GM23338 (cell line): ENCODE results near the gene SDC1.

Source experiments
- CREB1 ChIP-seq: fragments of 250-450 bp; sonication (Bioruptor Pico); IDR thresholded peaks from 2 replicates; pipeline ENCODE4 v1.5.0; 2020; ENCODE audit warnings: low read depth, mild to moderate bottlenecking, moderate library complexity
- EZH2phosphoT487 ChIP-seq: fragments of 200-600 bp; sonication (generic); IDR thresholded peaks from one replicate; pipeline ENCODE4 v1.8.1; 2018; ENCODE audit warnings: antibody characterized with exemption; ENCODE audit not compliant: unreplicated experiment
- POLR2AphosphoS5 ChIP-seq: IDR thresholded peaks from 2 replicates; pipeline ENCODE4 v1.6.1; 2016; ENCODE audit warnings: antibody characterized with exemption, low read depth
- TF ChIP-seq, protein P1 (sequence below), 2 experiments: fragments of 200-600 bp in 1 of 2; sonication (generic) in 1 of 2; conservative IDR thresholded peaks; 2 replicates each; pipeline versions ENCODE4 v1.5.1 to v1.6.1; 2016 to 2017; ENCODE audit warnings: antibody characterized with exemption in 2 of 2, low read depth in 2 of 2, mild to moderate bottlenecking in 2 of 2, moderate library complexity in 1 of 2
- TF ChIP-seq, protein P2 (sequence below): IDR thresholded peaks from one replicate; pipeline ENCODE4 v1.6.1; 2018; ENCODE audit warnings: antibody characterized with exemption; ENCODE audit not compliant: unreplicated experiment

DNA sequence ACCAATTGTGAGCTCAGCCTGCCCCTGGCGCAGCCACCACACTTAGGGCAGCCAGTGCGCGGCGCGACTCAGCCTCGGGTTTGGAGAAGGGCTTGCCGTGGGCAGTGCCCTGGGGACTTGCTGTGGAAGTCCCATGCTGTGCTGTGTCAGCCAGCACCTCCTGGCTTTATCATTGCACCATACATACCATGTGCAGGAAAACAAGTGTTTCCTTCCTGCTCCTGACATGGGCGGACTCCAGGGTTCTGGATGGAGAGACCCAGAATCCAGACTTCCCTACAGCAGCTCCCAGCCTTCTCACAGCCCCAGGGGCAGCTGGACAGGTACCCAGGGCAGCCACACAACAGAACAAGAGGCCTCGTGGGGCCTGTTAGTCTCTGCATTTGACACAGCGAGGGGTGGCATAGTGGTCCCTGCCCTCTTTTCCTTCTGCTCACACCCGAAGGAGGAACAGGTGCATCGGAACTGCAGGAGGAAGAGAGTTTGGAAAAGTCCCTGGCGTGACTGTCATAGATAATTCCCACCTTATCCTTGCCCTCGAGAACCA is 54.2 kb downstream of the SDC1 start:
- TF ChIP-seq, protein P1, sequence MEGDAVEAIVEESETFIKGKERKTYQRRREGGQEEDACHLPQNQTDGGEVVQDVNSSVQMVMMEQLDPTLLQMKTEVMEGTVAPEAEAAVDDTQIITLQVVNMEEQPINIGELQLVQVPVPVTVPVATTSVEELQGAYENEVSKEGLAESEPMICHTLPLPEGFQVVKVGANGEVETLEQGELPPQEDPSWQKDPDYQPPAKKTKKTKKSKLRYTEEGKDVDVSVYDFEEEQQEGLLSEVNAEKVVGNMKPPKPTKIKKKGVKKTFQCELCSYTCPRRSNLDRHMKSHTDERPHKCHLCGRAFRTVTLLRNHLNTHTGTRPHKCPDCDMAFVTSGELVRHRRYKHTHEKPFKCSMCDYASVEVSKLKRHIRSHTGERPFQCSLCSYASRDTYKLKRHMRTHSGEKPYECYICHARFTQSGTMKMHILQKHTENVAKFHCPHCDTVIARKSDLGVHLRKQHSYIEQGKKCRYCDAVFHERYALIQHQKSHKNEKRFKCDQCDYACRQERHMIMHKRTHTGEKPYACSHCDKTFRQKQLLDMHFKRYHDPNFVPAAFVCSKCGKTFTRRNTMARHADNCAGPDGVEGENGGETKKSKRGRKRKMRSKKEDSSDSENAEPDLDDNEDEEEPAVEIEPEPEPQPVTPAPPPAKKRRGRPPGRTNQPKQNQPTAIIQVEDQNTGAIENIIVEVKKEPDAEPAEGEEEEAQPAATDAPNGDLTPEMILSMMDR (conservative IDR thresholded peaks at IDR 0.05; ENCODE audit: low read depth in 2 of 2), result no peak
- TF ChIP-seq POLR2AphosphoS5 (no peak), CREB1 (CRISPR knock-in tag) (no peak), EZH2phosphoT487 (no peak)
- TF ChIP-seq, protein P2, sequence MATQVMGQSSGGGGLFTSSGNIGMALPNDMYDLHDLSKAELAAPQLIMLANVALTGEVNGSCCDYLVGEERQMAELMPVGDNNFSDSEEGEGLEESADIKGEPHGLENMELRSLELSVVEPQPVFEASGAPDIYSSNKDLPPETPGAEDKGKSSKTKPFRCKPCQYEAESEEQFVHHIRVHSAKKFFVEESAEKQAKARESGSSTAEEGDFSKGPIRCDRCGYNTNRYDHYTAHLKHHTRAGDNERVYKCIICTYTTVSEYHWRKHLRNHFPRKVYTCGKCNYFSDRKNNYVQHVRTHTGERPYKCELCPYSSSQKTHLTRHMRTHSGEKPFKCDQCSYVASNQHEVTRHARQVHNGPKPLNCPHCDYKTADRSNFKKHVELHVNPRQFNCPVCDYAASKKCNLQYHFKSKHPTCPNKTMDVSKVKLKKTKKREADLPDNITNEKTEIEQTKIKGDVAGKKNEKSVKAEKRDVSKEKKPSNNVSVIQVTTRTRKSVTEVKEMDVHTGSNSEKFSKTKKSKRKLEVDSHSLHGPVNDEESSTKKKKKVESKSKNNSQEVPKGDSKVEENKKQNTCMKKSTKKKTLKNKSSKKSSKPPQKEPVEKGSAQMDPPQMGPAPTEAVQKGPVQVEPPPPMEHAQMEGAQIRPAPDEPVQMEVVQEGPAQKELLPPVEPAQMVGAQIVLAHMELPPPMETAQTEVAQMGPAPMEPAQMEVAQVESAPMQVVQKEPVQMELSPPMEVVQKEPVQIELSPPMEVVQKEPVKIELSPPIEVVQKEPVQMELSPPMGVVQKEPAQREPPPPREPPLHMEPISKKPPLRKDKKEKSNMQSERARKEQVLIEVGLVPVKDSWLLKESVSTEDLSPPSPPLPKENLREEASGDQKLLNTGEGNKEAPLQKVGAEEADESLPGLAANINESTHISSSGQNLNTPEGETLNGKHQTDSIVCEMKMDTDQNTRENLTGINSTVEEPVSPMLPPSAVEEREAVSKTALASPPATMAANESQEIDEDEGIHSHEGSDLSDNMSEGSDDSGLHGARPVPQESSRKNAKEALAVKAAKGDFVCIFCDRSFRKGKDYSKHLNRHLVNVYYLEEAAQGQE, result no peak
